HepG2 (cell line): Measurements from ENCODE around the gene RCAN2. TPM values are rescaled to one million over a fixed set of nuclear protein-coding genes. Genes with fewer than 3 reads are reported as not detected.

Experiments used
- ATAC-seq: fragments of 200-7000 bp; cut with Tn5 transposase; 3 replicates; pipeline ENCODE4 v1.9.1; 2020; ENCODE audit warnings: mild to moderate bottlenecking, moderate library complexity
- BruUV-seq: library from RNA; stranded (reverse); fragments of 400-500 nt; replicated peaks from 2 replicates; lab custom pipeline; 2021; lab: Mats Ljungman, UMichigan
- CTCF ChIA-PET: fragments of 300-600 bp; formaldehyde crosslinking; extraction: SDS; loops from one replicate; lab custom pipeline; 2021; ENCODE audit warnings: low total read pairs, inconsistent platforms, low intra/inter-chr PET ratio; lab: Yijun Ruan, JAX
- POLR2A ChIA-PET: fragments of 350-600 bp; sonication (Branson Sonifier 250); formaldehyde crosslinking; loops from one replicate; lab custom pipeline; 2020; ENCODE audit warnings: antibody characterized with exemption, inconsistent platforms; lab: Yijun Ruan, JAX
- DNase-seq: peaks from one replicate; pipeline ENCODE4 v3.0.0-alpha.2; 2015; ENCODE audit warnings: low spot score
- FAIRE-seq: peaks from 3 replicates; lab custom pipeline; 2011; peaks lifted over from hg19 to GRCh38; lab: Jason Lieb, UNC
- H2AFZ ChIP-seq: one replicate; pipeline ENCODE4 v1.6.1; 2011; ENCODE audit warnings: low read length, inconsistent platforms
- H3K27ac ChIP-seq: fragments of 300-600 bp; 3 replicates; pipeline ENCODE4 v1.8.0; 2011; ENCODE audit warnings: mixed run types, mild to moderate bottlenecking, mixed read lengths, low read length, inconsistent platforms; ENCODE audit not compliant: insufficient read depth; ENCODE audit errors: extremely low read length
- H3K27me3 ChIP-seq, 2 experiments: fragments of 200-600 bp in 1 of 2; 2 replicates in 1 of 2; 3 replicates in 1 of 2; pipeline versions ENCODE4 v1.6.0 to v1.8.0; 2011; ENCODE audit warnings: low read length in 2 of 2, mild to moderate bottlenecking in 2 of 2, moderate library complexity in 2 of 2, inconsistent platforms in 1 of 2; ENCODE audit not compliant: insufficient read depth in 2 of 2, control insufficient read depth in 1 of 2
- H3K36me3 ChIP-seq, 2 experiments: fragments of 200-600 bp in 1 of 2; replicated peaks in 1 of 2; 2 replicates in 1 of 2; 3 replicates in 1 of 2; pipeline versions ENCODE4 v1.5.1 to v1.8.0; 2011; ENCODE audit warnings: low read length in 2 of 2, inconsistent platforms in 1 of 2; ENCODE audit not compliant: insufficient read depth in 2 of 2, control insufficient read depth in 1 of 2
- H3K4me1 ChIP-seq: 2 replicates; pipeline ENCODE4 v1.5.1; 2012; ENCODE audit warnings: low read length, inconsistent platforms; ENCODE audit not compliant: insufficient read depth
- H3K4me2 ChIP-seq: 2 replicates; pipeline ENCODE4 v1.6.0; 2011; ENCODE audit warnings: low read depth, low read length, inconsistent platforms
- H3K4me3 ChIP-seq, 3 experiments: fragments of 200-600 bp in 1 of 3; sonication (generic), shearing (Covaris generic) in 1 of 3; replicated peaks in 1 of 3; 2 replicates each; pipeline ENCODE4 v1.5.1; 2011 to 2016; ENCODE audit warnings: low read length in 3 of 3, inconsistent platforms in 2 of 3, low read depth in 2 of 3, mild to moderate bottlenecking in 2 of 3, control low read depth in 1 of 3, mixed read lengths in 1 of 3; ENCODE audit not compliant: insufficient read depth in 1 of 3
- H3K79me2 ChIP-seq: one replicate; pipeline ENCODE4 v1.6.1; 2011; ENCODE audit warnings: low read length, inconsistent platforms; ENCODE audit not compliant: insufficient read depth
- H3K9ac ChIP-seq: 2 replicates; pipeline ENCODE4 v1.6.0; 2011; ENCODE audit warnings: mild to moderate bottlenecking, low read depth, low read length, inconsistent platforms; ENCODE audit not compliant: insufficient read depth
- H3K9me3 ChIP-seq: 2 replicates; pipeline ENCODE4 v1.5.1; 2012; ENCODE audit warnings: mild to moderate bottlenecking, low read length
- H4K20me1 ChIP-seq: 2 replicates; pipeline ENCODE4 v1.6.0; 2011; ENCODE audit warnings: inconsistent platforms, mild to moderate bottlenecking, low read length, moderate library complexity; ENCODE audit not compliant: insufficient read depth
- ARNT ChIP-seq: fragments of 450-650 bp; IDR thresholded peaks from 2 replicates; pipeline ENCODE4 v1.6.1; 2017
- CERS6 ChIP-seq: sonication (generic); formaldehyde crosslinking; IDR thresholded peaks from 2 replicates; pipeline ENCODE4 v1.5.0; 2020; ENCODE audit warnings: missing genetic modification reagents
- DBP ChIP-seq: sonication (generic); formaldehyde crosslinking; IDR thresholded peaks from 2 replicates; pipeline ENCODE4 v1.4.0; 2020; ENCODE audit warnings: missing genetic modification reagents; ENCODE audit errors: not compliant biosample characterization
- DMTF1 ChIP-seq: sonication (generic); formaldehyde crosslinking; IDR thresholded peaks from 2 replicates; pipeline ENCODE4 v1.4.0; 2020; ENCODE audit warnings: mild to moderate bottlenecking, missing genetic modification reagents
- ERF ChIP-seq: IDR thresholded peaks from 2 replicates; pipeline ENCODE4 v1.6.1; 2018; ENCODE audit warnings: missing biosample characterization, missing genetic modification reagents
- HOXA3 ChIP-seq: sonication (generic); formaldehyde crosslinking; IDR thresholded peaks from 2 replicates; pipeline ENCODE4 v1.5.0; 2020; ENCODE audit warnings: missing genetic modification reagents
- KLF6 ChIP-seq: IDR thresholded peaks from 2 replicates; pipeline ENCODE4 v1.8.0; 2016; ENCODE audit warnings: missing biosample characterization, missing genetic modification reagents
- MAFK ChIP-seq, 2 experiments: IDR thresholded peaks in 1 of 2; conservative IDR thresholded peaks in 1 of 2; 2 replicates each; pipeline ENCODE4 v1.6.1; 2011; ENCODE audit warnings: improper control_type of control experiment in 2 of 2, low read length in 2 of 2
- MIXL1 ChIP-seq: IDR thresholded peaks from 2 replicates; pipeline ENCODE4 v1.6.1; 2016
- NKX3-1 ChIP-seq: sonication (generic); formaldehyde crosslinking; IDR thresholded peaks from 2 replicates; pipeline ENCODE4 v1.5.0; 2020; ENCODE audit warnings: missing genetic modification reagents
- SNRNP70 ChIP-seq: fragments of 200-400 bp; formaldehyde crosslinking; IDR thresholded peaks from 2 replicates; pipeline ENCODE4 v1.6.1; 2017; ENCODE audit warnings: mild to moderate bottlenecking, low read depth, low read length, moderate library complexity
- SP1 ChIP-seq, 2 experiments: fragments of 450-650 bp in 1 of 2; sonication (generic) in 1 of 2; formaldehyde crosslinking in 1 of 2; IDR thresholded peaks; 2 replicates each; pipeline versions ENCODE4 v1.4.0 to v1.6.1; 2016 to 2020; ENCODE audit warnings: missing genetic modification reagents in 1 of 2
- ZBTB10 ChIP-seq: sonication (generic); formaldehyde crosslinking; IDR thresholded peaks from 2 replicates; pipeline ENCODE4 v1.4.0; 2020; ENCODE audit warnings: missing genetic modification reagents, borderline replicate concordance
- ZFP1 ChIP-seq: IDR thresholded peaks from 2 replicates; pipeline ENCODE4 v1.6.1; 2016
- ZNF33B ChIP-seq: sonication (generic); formaldehyde crosslinking; IDR thresholded peaks from 2 replicates; pipeline ENCODE4 v1.5.1; 2020; ENCODE audit warnings: mild to moderate bottlenecking, missing genetic modification reagents
- ZNF441 ChIP-seq: sonication (generic); formaldehyde crosslinking; IDR thresholded peaks from 2 replicates; pipeline ENCODE4 v1.7.0; 2021; ENCODE audit warnings: missing genetic modification reagents, borderline replicate concordance
- ZNF567 ChIP-seq: sonication (generic); formaldehyde crosslinking; IDR thresholded peaks from 2 replicates; pipeline ENCODE4 v1.8.1; 2023; ENCODE audit warnings: mild to moderate bottlenecking, missing genetic modification reagents, borderline replicate concordance
- ZNF746 ChIP-seq: sonication (generic); formaldehyde crosslinking; IDR thresholded peaks from 2 replicates; pipeline ENCODE4 v1.8.0; 2022; ENCODE audit warnings: mild to moderate bottlenecking, missing genetic modification reagents
- ZNF780A ChIP-seq: sonication (generic); formaldehyde crosslinking; IDR thresholded peaks from 2 replicates; pipeline ENCODE4 v1.8.0; 2022; ENCODE audit warnings: mild to moderate bottlenecking, missing genetic modification reagents, moderate library complexity
- WGBS: methylation state at CpG from one replicate; pipeline ENCODE4 v1.1.6; 2017; ENCODE audit warnings: low lambda C conversion rate; 5-methylcytosine and 5-hydroxymethylcytosine counted together
- in situ Hi-C: cut with HindIII; loops from 2 replicates; pipeline ENCODE4 v1.10.0; 2017; ENCODE audit warnings: low pct_unique_long_range_greater_than_20kb; ENCODE audit not compliant: extremely low pct_ligation_motif_present
- intact Hi-C: fragments of 100-400 bp; cut with micrococcal nuclease; formaldehyde crosslinking; loops from one replicate; pipeline ENCODE4 v1.10.0; 2022; ENCODE audit not compliant: unreplicated experiment
- polyA plus RNA-seq, 8 experiments: library from polyadenylated mRNA; depleted of rRNA in 3 of 8; stranded (reverse) in 7 of 8; unstranded in 1 of 8; fragments of >200 nt; fragmentation: Illumina TruSeq in 4 of 8; extraction: Trizol in 4 of 8; gene quantifications; 2 replicates each; pipeline versions ENCODE4 v1.2.1 to v1.2.3, GENCODE V29; 2011 to 2016; ENCODE audit warnings: low read depth in 4 of 8, missing spikeins in 1 of 8, mixed read lengths in 1 of 8; ENCODE audit not compliant: insufficient read depth in 1 of 8
- total RNA-seq, 5 experiments: library from RNA; depleted of rRNA; stranded (reverse); fragments of >200 nt; fragmentation: Illumina TruSeq; extraction: Trizol; gene quantifications; 2 replicates each; pipeline ENCODE4 v1.2.3, GENCODE V29; 2016; ENCODE audit warnings: low read depth in 1 of 5

Gene RCAN2
- total and polyA plus RNA-seq, 2 of the 13 experiments (the other 11 are each of a cell fraction or from before 2014, with no cell fraction given) = not detected

GRCh38 chr6:46289898-46290297 lies 201.4 kb downstream of the RCAN2 start (continued):
- no peak for TF ChIP-seq MIXL1 (CRISPR knock-in tag)
- TF ChIP-seq CERS6 (CRISPR knock-in tag) = no peak
- no peak for TF ChIP-seq SNRNP70
- TF ChIP-seq ZNF567 = no peak
- no peak for TF ChIP-seq DBP (CRISPR knock-in tag)
- no peak for TF ChIP-seq ZNF441 (CRISPR knock-in tag)
- no peak for TF ChIP-seq ZFP1
- TF ChIP-seq ZNF33B (CRISPR knock-in tag) = no peak
- TF ChIP-seq SP1 (IDR thresholded peaks at IDR 0.05) = no peak
- no peak for TF ChIP-seq SP1 (CRISPR knock-in tag; IDR thresholded peaks at IDR 0.05)

- intact Hi-C loops (no loop called here), in situ Hi-C loops (no loop called here)
- Histone ChIP-seq H2AFZ (no peak overlapping the region), H3K4me1 (no peaks in the 10 kb centered on the region), H3K79me2 (no peaks in the 10 kb centered on the region), H3K4me2 (no peak overlapping the region), H3K4me3 (no peak overlapping the region), H3K36me3 (no peaks in the 10 kb centered on the region), H3K9me3 (no peaks in the 10 kb centered on the region), H3K27me3 (no peaks in the 10 kb centered on the region), H3K27ac (no peak overlapping the region), H4K20me1 (no peaks in the 10 kb centered on the region), H3K9ac (no peak overlapping the region)
- no peak for DNase-seq
- no peak for ATAC-seq
- no peak for FAIRE-seq
- POLR2A ChIA-PET = no interaction called here
- 0% methylated on average over 3 of the region's 3 CpGs for WGBS
- BruUV-seq = no TSS peak
- CTCF ChIA-PET = no interaction called here
- TF ChIP-seq ZNF746 (CRISPR knock-in tag) (no peak), ARNT (no peak), ERF (CRISPR knock-in tag) (no peak), KLF6 (CRISPR knock-in tag) (no peak), DMTF1 (CRISPR knock-in tag) (no peak), MAFK (conservative IDR thresholded peaks at IDR 0.05 in 1 of 2, IDR thresholded peaks at IDR 0.05 in 1 of 2; ENCODE audit: low read length in 2 of 2) (no peak), HOXA3 (CRISPR knock-in tag) (no peak), ZNF780A (CRISPR knock-in tag) (no peak), ZBTB10 (CRISPR knock-in tag) (no peak), NKX3-1 (CRISPR knock-in tag) (no peak)
Observed at GRCh38 chr6:46288835-46289234, 202.4 kb downstream of the RCAN2 start.
